Aorta (tissue), 5 donors: ENCODE data around the gene UBE2D3. TPM values are rescaled to one million over a fixed set of nuclear protein-coding genes. Genes with fewer than 3 reads are reported as not detected.

Experiments
- ATAC-seq: fragments of 200-7000 bp; cut with Tn5 transposase; one replicate; pipeline ENCODE4 v1.9.1; 2022; ENCODE audit warnings: moderate library complexity; ENCODE audit not compliant: low FRiP score
- DNase-seq, 2 donors: peaks; one replicate each; pipeline ENCODE4 v3.0.0-alpha.2; 2020
- H3K27ac ChIP-seq, 2 donors: one replicate each; pipeline ENCODE4 v1.5.1; 2013; ENCODE audit warnings: low read length in 2 of 2, mild to moderate bottlenecking in 2 of 2, moderate library complexity in 2 of 2, control low read depth in 1 of 2, inconsistent platforms in 1 of 2, low read depth in 1 of 2
- H3K27me3 ChIP-seq, 2 donors: one replicate each; pipeline ENCODE4 v1.6.1; 2013; ENCODE audit warnings: control low read depth in 1 of 2, low read length in 1 of 2, mild to moderate bottlenecking in 1 of 2, moderate library complexity in 1 of 2; ENCODE audit not compliant: insufficient read depth in 2 of 2, control insufficient read depth in 1 of 2
- H3K36me3 ChIP-seq, 2 donors: one replicate each; pipeline ENCODE4 v1.6.1; 2013; ENCODE audit warnings: control low read depth in 1 of 2, low read length in 1 of 2, mild to moderate bottlenecking in 1 of 2; ENCODE audit not compliant: insufficient read depth in 2 of 2, control insufficient read depth in 1 of 2
- H3K4me1 ChIP-seq, 2 donors: one replicate each; pipeline ENCODE4 v1.6.1; 2013; ENCODE audit warnings: low read length in 2 of 2, control low read depth in 1 of 2, mild to moderate bottlenecking in 1 of 2, moderate library complexity in 1 of 2; ENCODE audit not compliant: insufficient read depth in 2 of 2, control insufficient read depth in 1 of 2
- H3K4me3 ChIP-seq, 2 donors: one replicate each; pipeline ENCODE4 v1.5.1; 2013; ENCODE audit warnings: low read length in 2 of 2, control low read depth in 1 of 2, mild to moderate bottlenecking in 1 of 2
- H3K9me3 ChIP-seq: one replicate; pipeline ENCODE4 v1.6.1; 2013; ENCODE audit warnings: mild to moderate bottlenecking, low read length; ENCODE audit not compliant: control insufficient read depth
- WGBS, 2 donors: extraction: QIAGEN DNeasy Blood & Tissue Kit; methylation state at CpG; one replicate each; pipeline ENCODE4 v1.1.7; 2013; 5-methylcytosine and 5-hydroxymethylcytosine counted together
- intact Hi-C, 2 donors: fragments of 100-400 bp; cut with DNase I; formaldehyde crosslinking; loops; one replicate each; pipeline versions ENCODE4 v1.14.2 to v1.15.0; 2022
- polyA plus RNA-seq, 2 donors: library from polyadenylated mRNA; stranded (reverse); fragments of 200-250 nt; gene quantifications; one replicate each; pipeline ENCODE4 v1.2.3, GENCODE V29; 2013
- total RNA-seq, 2 donors: library from RNA; stranded (reverse); fragmentation: NEBNext Ultra II Directional; extraction: Animal tissue kit (Norgen Biotek cat#: 25700); gene quantifications; one replicate each; pipeline ENCODE4 v1.2.1, GENCODE V29; 2021
- donor health status: healthy with polysubstance abuse.
- donor health status: Bipolar disorder and iron deficiency.
- donor health status: DM: no; HTN: no; CAD: no.
- donor health status: DM: no; HTN: no; CAD: no.
- donor health status: DM: yes; HTN: yes; CAD: no.

UBE2D3 gene
- total and polyA plus RNA-seq, 4 donors = 195 to 292 (median 275) TPM

DNA sequence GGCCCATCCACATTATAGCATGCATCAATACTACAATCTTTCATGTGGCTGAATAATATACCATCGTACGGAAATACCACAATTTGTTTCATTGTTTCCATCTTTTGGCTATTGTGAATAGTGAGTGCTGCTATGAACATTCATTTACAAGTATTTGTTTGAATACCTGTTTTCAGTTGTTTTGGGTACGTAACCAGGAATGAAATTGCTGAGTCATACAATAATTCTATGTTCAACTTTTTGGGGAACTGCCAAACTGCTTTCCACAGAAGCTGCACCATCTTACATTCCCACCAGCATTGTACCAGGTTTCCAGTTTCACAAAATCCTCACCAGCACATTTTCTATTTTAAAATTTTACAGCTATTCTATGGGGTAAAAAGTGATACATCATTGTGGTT lies 38.0 kb downstream of the UBE2D3 start:
- H3K27me3 ChIP-seq = no peaks in the 10 kb centered on the region

DNA sequence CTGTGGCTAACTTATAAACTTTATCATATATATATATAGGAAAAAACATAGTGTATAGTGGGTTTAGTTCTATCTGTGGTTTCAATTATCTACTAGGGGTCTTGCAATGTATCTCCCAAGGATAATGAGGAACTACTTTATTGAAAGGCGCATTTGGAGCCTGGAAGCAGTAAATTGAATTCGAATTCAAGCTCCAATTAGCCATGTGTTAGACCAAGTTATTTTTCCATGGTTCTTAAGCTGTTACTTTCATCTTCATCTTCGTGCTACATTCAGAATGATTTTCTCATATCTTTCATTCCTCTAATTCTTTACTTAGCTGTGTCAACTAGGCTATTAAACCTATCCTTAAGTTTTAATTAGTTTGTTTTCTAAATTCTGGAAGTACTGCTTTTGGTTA lies 39.4 kb downstream of the UBE2D3 start:
- Histone ChIP-seq H3K4me3 (no peak overlapping the region), H3K9me3 (no peaks in the 10 kb centered on the region), H3K36me3 (peaks cover 0 to 5% of the 10 kb centered on the region in 2 donors), H3K27ac (no peak overlapping the region), H3K27me3 (no peaks in the 10 kb centered on the region), H3K4me1 (no peaks in the 10 kb centered on the region)
- intact Hi-C loops = no loop called here
- WGBS, 2 donors = 89 to 94% methylated on average over 3 of the region's 3 CpGs
- ATAC-seq = no peak
- no peak for DNase-seq

More for the DNA sequence above, 38.0 kb downstream of the UBE2D3 start:
- no peak overlapping the region for H3K27ac ChIP-seq
- H3K9me3 ChIP-seq = no peaks in the 10 kb centered on the region
- no peak overlapping the region for H3K4me3 ChIP-seq
- ATAC-seq (no peak), DNase-seq (no peak)
- WGBS, 2 donors = 65 to 72% methylated on average over 3 of the region's 3 CpGs
- peaks cover 0 to 5% of the 10 kb centered on the region in 2 donors for H3K36me3 ChIP-seq
- intact Hi-C loops = no loop called here
- no peaks in the 10 kb centered on the region for H3K4me1 ChIP-seq

DNA sequence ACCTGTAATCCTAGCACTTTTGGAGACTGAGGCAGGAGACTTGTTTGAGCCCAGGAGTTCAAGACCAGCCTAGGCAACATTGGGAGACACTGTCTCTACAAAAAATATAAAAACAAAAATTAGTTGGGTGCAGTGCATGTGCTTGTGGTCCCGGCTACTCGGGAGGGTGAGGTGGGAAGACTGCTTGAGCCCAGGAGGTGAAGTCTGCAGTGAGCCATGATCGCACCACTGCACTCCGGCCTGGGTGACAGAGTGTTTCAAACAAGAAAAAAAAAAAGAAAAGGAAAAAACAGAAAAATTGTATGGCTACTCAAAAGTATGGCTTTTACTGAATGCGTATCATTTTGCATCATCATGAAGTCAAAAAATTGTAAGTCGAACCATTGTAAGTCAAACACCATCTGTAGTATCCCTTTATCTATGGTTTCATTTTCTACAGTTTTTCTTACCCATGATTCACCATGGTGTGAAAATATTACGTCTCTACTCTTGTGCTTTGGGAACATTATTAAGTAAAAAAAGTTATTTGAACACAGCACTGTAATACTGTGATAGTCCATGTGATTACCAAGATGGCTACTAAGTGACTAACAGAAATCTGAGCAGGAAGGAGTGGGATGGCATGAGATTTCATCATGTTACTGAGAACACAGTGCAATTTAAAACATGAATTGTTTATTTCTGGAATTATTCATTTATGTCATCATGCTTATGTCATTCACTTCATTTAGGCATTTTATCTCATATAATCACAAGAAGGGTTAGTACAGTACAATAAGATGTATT lies 40.1 kb downstream of the UBE2D3 start:
- 92 to 93% methylated on average over 7 of the region's 7 CpGs for WGBS, 2 donors
- no peak overlapping the region for H3K27ac ChIP-seq
- H3K36me3 ChIP-seq = peaks cover 0 to 3% of the 10 kb centered on the region in 2 donors
- H3K27me3 ChIP-seq = no peaks in the 10 kb centered on the region
- no peaks in the 10 kb centered on the region for H3K9me3 ChIP-seq
- no peaks in the 10 kb centered on the region for H3K4me1 ChIP-seq
- intact Hi-C loops = no loop called here
- no peak overlapping the region for H3K4me3 ChIP-seq
- peak in 1 of 2 donors; percentile 53 for DNase-seq
- no peak for ATAC-seq

DNA sequence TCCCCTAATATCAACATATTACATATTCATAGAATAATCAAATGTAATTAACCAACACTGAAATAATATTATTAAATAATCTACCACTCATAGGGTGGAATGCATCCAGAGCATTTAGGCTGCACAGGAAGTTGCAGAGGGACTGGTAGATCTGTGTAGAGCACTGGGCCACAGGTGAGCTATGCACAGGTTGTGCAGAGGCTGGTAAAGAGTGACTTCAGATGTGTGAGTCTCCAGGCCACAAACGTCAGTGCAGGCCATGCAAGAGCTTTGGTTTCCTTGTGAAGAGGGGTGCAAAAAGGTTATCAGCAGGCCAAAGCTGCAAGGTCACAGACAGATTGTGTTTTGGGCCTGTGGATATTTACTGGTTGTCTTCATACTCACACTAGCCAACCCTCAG lies 41.1 kb downstream of the UBE2D3 start:
- H3K4me3 ChIP-seq = no peak overlapping the region
- 46 to 47% methylated on average over 1 of the region's 1 CpG for WGBS, 2 donors
- intact Hi-C loops = no loop called here
- ATAC-seq (no peak), DNase-seq (no peak)
- H3K36me3 ChIP-seq = no peaks in the 10 kb centered on the region
- H3K27me3 ChIP-seq = no peaks in the 10 kb centered on the region
- H3K9me3 ChIP-seq = no peaks in the 10 kb centered on the region
- no peaks in the 10 kb centered on the region for H3K4me1 ChIP-seq
- H3K27ac ChIP-seq = no peak overlapping the region

DNA sequence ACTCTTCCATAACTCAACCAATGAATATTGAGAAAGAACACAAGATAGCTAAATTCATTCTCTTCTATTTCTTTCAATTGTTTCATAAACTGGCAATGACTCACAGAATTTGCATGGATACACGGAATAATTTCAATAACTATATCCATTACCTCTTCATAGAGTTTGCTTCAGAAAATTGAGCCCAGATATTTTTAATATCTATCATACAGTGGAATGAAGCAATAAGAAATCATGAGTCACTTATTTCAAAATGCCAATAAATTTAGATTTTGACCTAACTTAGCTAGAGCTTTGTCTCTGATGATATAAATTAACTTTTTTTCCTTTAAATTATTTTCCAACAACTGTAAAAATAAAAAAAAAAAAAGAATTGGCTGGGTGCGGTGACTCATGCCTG lies 44.3 kb downstream of the UBE2D3 start:
- no peaks in the 10 kb centered on the region for H3K27me3 ChIP-seq
- no peaks in the 10 kb centered on the region for H3K36me3 ChIP-seq
- no peaks in the 10 kb centered on the region for H3K9me3 ChIP-seq
- no peaks in the 10 kb centered on the region for H3K4me1 ChIP-seq
- no peak for DNase-seq
- intact Hi-C loops = no loop called here
- H3K27ac ChIP-seq = no peak overlapping the region
- 53 to 61% methylated on average over 2 of the region's 2 CpGs for WGBS, 2 donors
- ATAC-seq = no peak
- H3K4me3 ChIP-seq = no peak overlapping the region

DNA sequence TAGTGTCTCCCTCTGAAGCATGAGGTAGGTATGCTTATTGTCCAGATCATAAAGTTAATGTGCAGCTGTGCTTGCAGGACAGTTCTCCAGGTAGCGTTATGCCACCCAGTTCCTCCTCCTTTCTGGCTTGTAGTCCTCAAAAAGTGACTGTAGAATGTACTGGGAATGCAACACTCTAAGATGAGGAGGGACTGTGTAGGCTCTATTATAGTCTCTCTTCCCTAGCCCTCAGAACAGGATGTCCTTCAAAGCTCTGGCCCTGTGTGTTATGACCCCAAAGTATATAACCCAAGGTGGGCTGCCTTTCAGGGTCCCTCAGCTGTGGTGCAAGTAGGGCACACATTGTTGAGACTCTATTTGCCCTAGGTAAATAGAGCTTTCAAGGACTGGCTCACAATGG lies 45.8 kb downstream of the UBE2D3 start:
- DNase-seq = no peak
- 85 to 95% methylated on average over 1 of the region's 1 CpG for WGBS, 2 donors
- H3K36me3 ChIP-seq = no peaks in the 10 kb centered on the region
- H3K27ac ChIP-seq = no peak overlapping the region
- no peak for ATAC-seq
- H3K4me3 ChIP-seq = no peak overlapping the region
- no peaks in the 10 kb centered on the region for H3K27me3 ChIP-seq
- no peaks in the 10 kb centered on the region for H3K4me1 ChIP-seq
- H3K9me3 ChIP-seq = no peaks in the 10 kb centered on the region
- intact Hi-C loops = no loop called here

DNA sequence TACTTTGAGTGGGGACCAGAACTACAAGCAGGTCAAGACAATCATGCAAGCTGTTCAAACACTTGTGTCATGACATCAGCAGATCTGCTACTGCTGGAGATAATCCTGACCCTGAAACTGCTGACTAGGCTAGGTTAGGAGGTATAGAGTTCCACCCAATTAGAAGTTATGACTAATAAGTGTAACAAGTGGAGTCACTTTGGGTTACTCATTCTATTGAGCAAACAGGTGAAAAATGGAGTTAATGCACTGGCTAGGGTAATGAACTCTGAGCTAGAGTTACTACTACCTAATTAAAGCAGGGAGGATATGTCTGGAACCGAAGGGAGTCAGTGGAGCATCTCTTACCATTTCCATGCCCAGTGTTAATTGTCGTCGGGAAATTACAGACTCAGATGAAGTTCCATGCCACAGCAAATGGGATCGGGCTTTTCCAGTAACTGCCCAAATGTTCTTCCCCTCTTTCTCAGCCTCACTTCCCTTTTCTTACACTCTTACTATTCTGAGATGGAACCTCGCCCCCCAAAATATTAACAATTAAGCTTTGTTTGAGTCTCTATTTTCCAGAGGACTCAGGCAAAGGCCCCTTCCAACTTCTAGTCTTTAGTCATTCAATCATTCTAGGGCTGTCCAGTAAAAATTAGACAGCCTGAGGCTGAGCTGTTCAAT lies 46.7 kb downstream of the UBE2D3 start:
- DNase-seq (no peak), ATAC-seq (no peak)
- intact Hi-C loops = no loop called here
- Histone ChIP-seq H3K36me3 (no peaks in the 10 kb centered on the region), H3K27ac (no peak overlapping the region), H3K4me3 (no peak overlapping the region), H3K9me3 (no peaks in the 10 kb centered on the region), H3K27me3 (no peaks in the 10 kb centered on the region), H3K4me1 (no peaks in the 10 kb centered on the region)
- WGBS, 2 donors = 90 to 93% methylated on average over 5 of the region's 5 CpGs

DNA sequence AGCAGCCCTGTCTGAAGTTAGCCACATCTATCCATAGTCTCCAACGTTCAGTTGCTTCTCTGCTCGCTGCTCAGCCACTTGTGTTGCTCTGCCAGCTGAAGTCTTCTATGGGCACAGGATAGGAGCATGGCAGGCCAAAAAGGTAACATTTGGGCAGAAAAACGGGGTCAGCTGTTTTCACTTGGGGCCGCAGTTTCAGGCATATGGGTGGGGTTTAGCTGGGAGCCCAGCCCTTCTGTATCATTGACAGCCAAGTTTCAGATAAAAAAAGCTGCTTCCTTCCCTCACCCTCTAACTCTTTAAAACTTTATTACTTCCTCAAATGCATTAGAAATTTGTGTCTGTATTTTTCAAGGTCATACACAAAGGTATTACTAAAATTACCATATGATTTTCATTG lies 48.1 kb downstream of the UBE2D3 start:
- no peaks in the 10 kb centered on the region for H3K4me1 ChIP-seq
- WGBS, 2 donors = 73 to 77% methylated on average over 4 of the region's 4 CpGs
- no peak overlapping the region for H3K4me3 ChIP-seq
- no peak overlapping the region for H3K27ac ChIP-seq
- no peaks in the 10 kb centered on the region for H3K36me3 ChIP-seq
- intact Hi-C loops = no loop called here
- no peaks in the 10 kb centered on the region for H3K27me3 ChIP-seq
- DNase-seq = no peak
- no peaks in the 10 kb centered on the region for H3K9me3 ChIP-seq
- ATAC-seq = no peak

DNA sequence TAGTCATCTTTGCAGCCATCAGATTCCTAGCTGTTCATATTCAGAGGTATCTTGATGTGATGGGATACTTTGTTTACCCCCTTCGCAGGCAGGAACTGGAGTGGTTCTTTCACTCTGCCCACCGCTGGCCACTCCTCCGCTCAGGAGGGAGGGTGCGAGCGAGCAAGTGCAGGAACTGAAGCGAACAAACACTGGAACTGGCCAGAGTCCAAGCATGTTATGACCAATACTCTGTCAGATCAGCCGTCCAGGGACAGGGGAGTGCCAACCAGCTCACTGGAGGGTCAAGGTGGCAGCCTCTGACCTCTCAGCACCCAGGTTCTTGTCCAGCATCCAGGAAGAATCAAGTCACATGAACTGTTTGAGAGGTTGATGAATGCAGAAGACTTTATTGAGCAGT lies 48.6 kb downstream of the UBE2D3 start:
- 50 to 56% methylated on average over 7 of the region's 7 CpGs for WGBS, 2 donors
- Histone ChIP-seq H3K4me1 (no peaks in the 10 kb centered on the region), H3K36me3 (no peaks in the 10 kb centered on the region), H3K4me3 (no peak overlapping the region), H3K9me3 (no peaks in the 10 kb centered on the region), H3K27me3 (no peaks in the 10 kb centered on the region), H3K27ac (no peak overlapping the region)
- intact Hi-C loops = no loop called here
- DNase-seq (no peak), ATAC-seq (no peak)
